Measurements from ENCODE around the gene CCL4L2.
"Not testable (repeated sequence)": the region's sequence is repeated elsewhere in the genome, so short reads cannot be mapped to it uniquely, and the experiment has no call there.

CCL4L2 gene

DNA sequence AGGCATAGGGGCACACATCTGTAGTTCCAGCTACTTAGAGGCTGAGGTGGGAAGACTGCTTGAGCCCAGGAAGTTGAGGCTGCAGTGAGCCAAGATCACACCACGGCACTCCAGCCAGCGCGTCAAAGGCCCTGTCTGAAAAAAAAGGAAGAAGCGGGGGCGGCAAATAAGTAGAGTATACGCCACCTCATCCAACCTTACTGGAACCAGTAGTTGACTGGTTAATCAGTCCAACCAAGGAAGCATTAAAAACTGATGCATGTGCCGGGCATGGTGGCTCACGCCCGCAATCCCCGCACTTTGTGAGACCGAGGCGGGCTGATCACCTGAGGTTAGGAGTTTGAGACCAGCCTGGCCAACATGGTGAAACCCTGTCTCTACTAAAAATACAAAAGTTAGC lies 12.1 kb downstream of the CCL4L2 start:
- not testable (repeated sequence) for H3K9me3 ChIP-seq (ENCODE audit: control insufficient read depth in 1 of 2, low read length in 2 of 2); H3K4me1 ChIP-seq (ENCODE audit: control insufficient read depth in 1 of 2, insufficient read depth in 2 of 2, low read length in 2 of 2); H3K36me3 ChIP-seq (ENCODE audit: control insufficient read depth in 1 of 2, insufficient read depth in 2 of 2, low read length in 2 of 2)

GRCh38 chr17:36229644-36230043 lies 18.8 kb downstream of the CCL4L2 start:
- not testable (repeated sequence) for H3K27me3 ChIP-seq (ENCODE audit: control insufficient read depth in 1 of 2, insufficient read depth in 2 of 2, low read length in 2 of 2); H3K4me1 ChIP-seq (ENCODE audit: control insufficient read depth in 1 of 2, insufficient read depth in 2 of 2, low read length in 2 of 2); H3K9ac ChIP-seq (ENCODE audit: low read depth in 1 of 2, low read length in 2 of 2); H3K9me3 ChIP-seq (ENCODE audit: control insufficient read depth in 1 of 2, low read length in 2 of 2); H3K27ac ChIP-seq (ENCODE audit: low read depth, low read length); H3K36me3 ChIP-seq (ENCODE audit: control insufficient read depth in 1 of 2, insufficient read depth in 2 of 2, low read length in 2 of 2); H3K4me3 ChIP-seq (ENCODE audit: low read depth in 1 of 2, low read length in 2 of 2)

More for the DNA sequence above, 12.1 kb downstream of the CCL4L2 start:
- not testable (repeated sequence) for H3K27ac ChIP-seq (ENCODE audit: low read depth, low read length); H3K27me3 ChIP-seq (ENCODE audit: control insufficient read depth in 1 of 2, insufficient read depth in 2 of 2, low read length in 2 of 2); H3K9ac ChIP-seq (ENCODE audit: low read depth in 1 of 2, low read length in 2 of 2); H3K4me3 ChIP-seq (ENCODE audit: low read depth in 1 of 2, low read length in 2 of 2)

DNA sequence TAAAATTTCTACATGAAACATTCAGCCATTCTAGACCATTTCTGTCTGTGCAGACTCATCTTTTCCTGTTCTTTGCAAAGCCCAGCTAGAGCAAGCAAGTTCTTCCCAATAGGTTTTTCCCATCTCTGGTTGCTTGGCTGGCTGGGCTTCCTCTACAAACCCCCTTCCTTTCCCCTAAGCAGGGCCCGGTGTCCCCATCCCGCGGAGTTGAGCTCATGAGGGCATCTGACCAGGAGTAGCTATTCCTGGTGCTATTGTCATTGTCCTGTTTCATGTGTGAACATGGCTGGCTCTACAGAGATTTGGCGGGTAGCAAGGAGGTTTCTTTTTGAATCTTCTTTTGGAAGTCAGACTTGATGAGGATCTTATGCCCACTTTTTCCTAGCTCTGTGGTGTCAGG lies 31.2 kb downstream of the CCL4L2 start:
- H3K4me1 ChIP-seq (ENCODE audit: control insufficient read depth in 1 of 2, insufficient read depth in 2 of 2, low read length in 2 of 2); H3K27me3 ChIP-seq (ENCODE audit: control insufficient read depth in 1 of 2, insufficient read depth in 2 of 2, low read length in 2 of 2); H3K9me3 ChIP-seq (ENCODE audit: control insufficient read depth in 1 of 2, low read length in 2 of 2); H3K9ac ChIP-seq (ENCODE audit: low read depth in 1 of 2, low read length in 2 of 2); H3K36me3 ChIP-seq (ENCODE audit: control insufficient read depth in 1 of 2, insufficient read depth in 2 of 2, low read length in 2 of 2); H3K27ac ChIP-seq (ENCODE audit: low read depth, low read length); H3K4me3 ChIP-seq (ENCODE audit: low read depth in 1 of 2, low read length in 2 of 2): not testable (repeated sequence)
